Lower leg skin (tissue), 3 donors: Measurements from ENCODE around the gene STK24.

ENCODE experiments used
- POLR2A ChIP-seq, 2 donors: fragments of 450-650 bp; IDR thresholded peaks; one replicate each; pipeline ENCODE4 v1.6.1; 2016 to 2017; ENCODE audit warnings: antibody characterized with exemption in 2 of 2, mild to moderate bottlenecking in 1 of 2, moderate library complexity in 1 of 2
- TF ChIP-seq, protein P1 (sequence below), 3 donors: fragments of 450-650 bp; IDR thresholded peaks; one replicate each; pipeline ENCODE4 v1.5.1; 2016; ENCODE audit warnings: antibody characterized with exemption in 3 of 3, mild to moderate bottlenecking in 3 of 3, moderate library complexity in 2 of 3

DNA sequence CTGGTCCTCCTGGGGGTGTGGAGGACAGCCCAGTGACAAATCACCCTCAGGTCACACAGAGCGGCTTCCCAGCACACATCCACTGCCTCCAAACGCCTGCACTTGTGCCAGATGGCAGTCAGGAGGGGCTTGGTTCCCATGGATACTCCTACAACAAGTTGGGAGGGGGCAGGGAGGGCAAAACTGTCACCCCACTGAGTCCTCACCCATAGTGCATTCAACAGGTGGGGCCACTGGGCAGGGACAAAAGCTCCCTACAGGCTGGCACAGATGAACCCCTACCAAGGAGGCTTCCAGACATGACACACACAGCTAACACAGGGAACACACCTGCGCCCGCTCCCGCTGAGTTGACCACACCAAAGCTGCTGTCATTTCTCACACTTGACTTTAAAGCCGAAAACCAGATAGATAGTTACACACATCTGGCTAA is 120.5 kb downstream of the STK24 start:
- TF ChIP-seq, protein P1, sequence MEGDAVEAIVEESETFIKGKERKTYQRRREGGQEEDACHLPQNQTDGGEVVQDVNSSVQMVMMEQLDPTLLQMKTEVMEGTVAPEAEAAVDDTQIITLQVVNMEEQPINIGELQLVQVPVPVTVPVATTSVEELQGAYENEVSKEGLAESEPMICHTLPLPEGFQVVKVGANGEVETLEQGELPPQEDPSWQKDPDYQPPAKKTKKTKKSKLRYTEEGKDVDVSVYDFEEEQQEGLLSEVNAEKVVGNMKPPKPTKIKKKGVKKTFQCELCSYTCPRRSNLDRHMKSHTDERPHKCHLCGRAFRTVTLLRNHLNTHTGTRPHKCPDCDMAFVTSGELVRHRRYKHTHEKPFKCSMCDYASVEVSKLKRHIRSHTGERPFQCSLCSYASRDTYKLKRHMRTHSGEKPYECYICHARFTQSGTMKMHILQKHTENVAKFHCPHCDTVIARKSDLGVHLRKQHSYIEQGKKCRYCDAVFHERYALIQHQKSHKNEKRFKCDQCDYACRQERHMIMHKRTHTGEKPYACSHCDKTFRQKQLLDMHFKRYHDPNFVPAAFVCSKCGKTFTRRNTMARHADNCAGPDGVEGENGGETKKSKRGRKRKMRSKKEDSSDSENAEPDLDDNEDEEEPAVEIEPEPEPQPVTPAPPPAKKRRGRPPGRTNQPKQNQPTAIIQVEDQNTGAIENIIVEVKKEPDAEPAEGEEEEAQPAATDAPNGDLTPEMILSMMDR (IDR thresholded peaks at IDR 0.05), result no peak
- no peak for TF ChIP-seq POLR2A (IDR thresholded peaks at IDR 0.05)
